SK-N-MC (cell line): Measurements from ENCODE around the gene SMIM3.

Experiments used
- EZH2 ChIP-seq: fragments of 200-600 bp; sonication (generic); IDR thresholded peaks from one replicate; pipeline ENCODE4 v1.6.1; 2017; ENCODE audit warnings: antibody characterized with exemption
- POLR2AphosphoS5 ChIP-seq: IDR thresholded peaks from 2 replicates; pipeline ENCODE4 v1.6.1; 2012; ENCODE audit warnings: mild to moderate bottlenecking, low read depth, low read length, borderline replicate concordance

DNA sequence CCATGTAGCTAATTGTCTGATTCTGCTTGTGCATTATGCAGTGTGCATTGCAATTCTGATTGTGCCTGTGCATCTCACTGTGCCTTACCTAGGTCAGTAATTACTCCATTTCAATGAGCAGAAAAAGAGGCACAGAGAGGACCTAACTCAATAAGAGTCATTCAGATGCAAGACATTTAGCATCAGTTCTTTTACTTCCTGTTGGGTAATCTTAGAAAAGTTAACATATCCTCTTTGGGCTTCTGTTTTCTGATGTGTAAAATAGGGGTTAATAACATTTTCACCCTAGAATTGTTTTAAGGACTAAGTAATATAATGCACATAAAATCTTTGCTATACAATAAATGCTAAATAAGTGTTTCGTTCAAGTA is 12.8 kb upstream of the SMIM3 start:
- TF ChIP-seq POLR2AphosphoS5: no peak
- no peak for TF ChIP-seq EZH2
